HG03442 (cell line): ENCODE data around the gene GPRIN1.

ENCODE experiments used
- ATAC-seq: cut with Tn5 transposase; IDR thresholded peaks from one replicate; pipeline ENCODE4 v1.9.1; 2021; ENCODE audit warnings: mild to moderate bottlenecking, moderate library complexity; ENCODE audit not compliant: unreplicated experiment

Gene GPRIN1

DNA sequence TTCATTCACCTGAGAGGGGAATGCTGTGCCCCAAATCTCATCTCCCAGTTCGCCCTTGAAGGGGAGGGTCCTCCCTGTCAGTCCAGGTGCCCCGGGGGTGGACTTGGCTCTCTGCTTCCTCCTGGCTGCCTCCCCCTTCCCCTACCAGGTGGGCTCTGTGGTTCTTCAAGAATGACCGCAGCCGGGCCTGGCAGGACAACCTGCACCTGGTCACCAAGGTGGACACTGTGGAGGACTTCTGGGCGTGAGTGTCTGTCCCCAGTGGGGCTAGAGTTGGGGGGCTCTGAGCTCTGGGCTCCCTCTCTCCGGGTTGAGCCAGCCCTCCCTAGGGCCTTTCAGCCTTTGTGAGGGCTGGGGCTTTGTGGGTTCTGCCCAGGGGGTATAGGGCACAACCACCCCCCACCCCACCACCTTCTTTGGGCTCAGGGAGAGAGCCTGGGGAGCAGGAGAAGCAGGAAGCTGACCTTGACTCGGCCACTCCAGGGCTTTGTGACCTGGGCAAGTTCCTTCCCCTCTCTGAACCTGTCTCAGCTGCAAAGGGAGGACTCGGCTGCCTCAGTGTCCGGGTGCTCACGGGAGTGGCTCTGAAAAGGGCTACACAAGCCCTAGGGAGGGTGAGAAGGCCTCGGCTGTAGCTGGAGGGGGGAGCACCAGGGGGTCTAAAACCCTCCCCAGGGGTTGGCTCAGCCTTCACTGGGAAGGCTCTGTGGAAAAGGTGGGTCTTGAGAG, 33.7 kb upstream of the GPRIN1 start:
- ATAC-seq, result no peak

DNA sequence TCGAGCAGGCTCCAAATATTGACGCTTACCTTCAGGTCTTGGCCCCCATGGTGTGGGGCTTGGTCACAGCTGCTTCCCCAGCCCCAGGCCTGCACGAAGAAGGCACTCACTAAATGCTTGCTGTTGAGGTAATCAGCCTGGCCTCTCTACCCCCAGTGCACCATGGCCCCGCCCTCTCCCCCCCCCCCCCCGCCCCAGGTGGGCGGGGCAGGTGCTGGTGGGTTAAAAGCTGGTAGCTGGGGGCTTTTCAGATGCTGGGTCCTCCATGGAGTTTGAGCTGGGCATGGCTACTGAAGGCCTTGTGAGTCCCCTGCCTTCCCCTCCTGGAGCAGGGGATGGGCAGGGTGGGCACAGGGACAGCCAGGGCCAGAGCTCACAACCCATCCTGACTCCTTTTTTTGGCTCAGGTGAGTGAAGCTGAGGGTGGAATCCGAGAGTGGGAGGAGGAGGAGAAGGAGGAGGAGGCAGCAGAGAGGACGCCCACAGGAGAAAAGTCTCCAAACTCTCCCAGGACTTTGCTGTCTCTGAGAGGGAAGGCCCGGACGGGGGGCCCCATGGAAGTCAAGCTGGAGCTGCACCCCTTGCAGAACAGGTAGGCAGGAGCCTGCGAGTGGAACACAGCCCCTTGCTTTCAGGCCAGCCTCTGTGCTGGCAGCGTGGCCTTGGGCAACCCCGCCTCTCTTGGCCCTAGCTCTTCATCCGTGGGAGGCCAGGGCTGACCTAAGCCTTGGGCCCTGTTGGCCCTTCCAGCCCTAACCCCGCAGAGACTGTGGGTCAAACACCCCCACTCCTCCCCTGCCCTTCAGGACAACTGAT, 32.9 kb upstream of the GPRIN1 start:
- ATAC-seq, result no peak

DNA sequence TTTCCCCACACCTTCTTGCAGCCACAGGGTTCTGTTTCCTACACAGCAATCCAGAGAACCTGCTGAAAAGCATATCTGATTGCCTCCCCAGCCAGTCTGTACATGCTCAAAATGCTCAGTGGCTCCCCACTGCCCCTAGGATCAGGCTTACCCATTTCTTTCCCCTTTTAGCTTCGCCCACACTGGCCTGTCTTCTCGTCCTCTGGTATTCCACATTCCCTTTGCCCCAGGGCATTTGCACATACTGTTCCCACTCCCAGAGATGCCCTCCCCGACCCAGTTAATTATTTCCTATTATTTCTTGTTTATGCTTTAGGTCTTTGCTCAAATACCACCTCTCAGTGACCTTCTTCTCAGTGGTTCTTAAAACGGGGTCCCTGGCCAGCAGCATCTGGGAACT, 30.7 kb upstream of the GPRIN1 start:
- no peak for ATAC-seq

- no peak for ATAC-seq
Measured at GRCh38 chr5:176639981-176640380, 30.0 kb upstream of the GPRIN1 start.

DNA sequence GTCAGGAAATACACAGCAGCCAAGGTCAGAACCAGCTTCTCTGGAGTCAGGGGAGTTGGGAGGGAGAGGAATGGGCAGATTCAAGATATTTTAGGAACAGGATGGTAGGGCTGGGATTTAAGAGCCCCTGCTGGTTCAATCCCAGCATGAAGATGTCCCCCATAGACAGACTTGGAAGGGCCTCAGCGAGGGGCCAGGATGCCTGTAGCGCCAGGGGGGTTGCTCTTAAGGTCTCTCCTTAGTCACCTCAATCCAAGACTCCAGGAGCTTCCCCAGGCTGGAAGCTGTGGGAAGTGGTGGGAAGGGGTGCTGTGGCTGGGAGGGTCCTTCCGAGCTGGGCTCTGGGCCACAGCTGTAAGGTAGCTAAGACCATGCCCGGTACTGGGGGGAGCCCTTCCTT, 29.3 kb upstream of the GPRIN1 start:
- no peak for ATAC-seq

DNA sequence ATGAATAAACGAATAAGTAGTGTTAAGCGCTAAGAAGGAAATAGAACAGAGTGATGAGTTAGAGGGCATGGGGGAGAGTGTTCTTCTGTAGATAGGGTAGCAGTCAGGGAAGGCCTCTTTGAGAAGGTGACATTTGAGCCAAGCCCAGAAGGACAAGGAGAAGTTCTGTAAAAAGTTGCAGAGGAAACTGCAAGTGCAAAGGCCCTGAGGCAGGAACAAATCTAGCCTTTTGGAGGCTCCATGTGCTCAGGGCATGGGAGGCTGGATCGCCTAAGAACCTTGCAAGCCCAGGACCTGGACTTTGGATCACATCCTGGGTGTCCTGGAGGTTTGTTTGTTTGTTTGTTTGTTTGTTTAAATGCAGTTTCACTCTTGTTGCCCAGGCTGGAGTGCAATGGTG, 28.5 kb upstream of the GPRIN1 start:
- no peak for ATAC-seq

DNA sequence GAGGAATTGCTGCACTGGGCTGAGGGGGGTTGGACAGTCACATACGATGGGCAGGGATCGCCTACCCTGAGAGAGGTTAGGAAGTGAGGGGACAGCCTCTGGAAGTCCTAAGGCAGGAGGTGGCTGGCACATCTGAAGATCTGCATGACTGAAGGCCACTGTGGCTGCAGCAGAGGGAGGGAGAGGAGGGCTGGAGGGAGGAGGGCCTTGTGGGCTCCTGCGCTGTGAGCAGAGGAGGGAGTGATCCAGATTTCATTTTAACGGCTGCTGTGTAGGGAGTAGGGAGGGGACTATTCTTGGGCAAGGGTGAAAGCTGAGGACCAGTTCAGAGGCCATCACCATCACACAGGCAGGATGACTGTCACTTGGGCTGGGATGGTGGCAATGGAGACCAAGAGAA, 27.6 kb upstream of the GPRIN1 start:
- ATAC-seq, result no peak

- ATAC-seq, result no peak
Measured at GRCh38 chr5:176636426-176636825, 26.5 kb upstream of the GPRIN1 start.

DNA sequence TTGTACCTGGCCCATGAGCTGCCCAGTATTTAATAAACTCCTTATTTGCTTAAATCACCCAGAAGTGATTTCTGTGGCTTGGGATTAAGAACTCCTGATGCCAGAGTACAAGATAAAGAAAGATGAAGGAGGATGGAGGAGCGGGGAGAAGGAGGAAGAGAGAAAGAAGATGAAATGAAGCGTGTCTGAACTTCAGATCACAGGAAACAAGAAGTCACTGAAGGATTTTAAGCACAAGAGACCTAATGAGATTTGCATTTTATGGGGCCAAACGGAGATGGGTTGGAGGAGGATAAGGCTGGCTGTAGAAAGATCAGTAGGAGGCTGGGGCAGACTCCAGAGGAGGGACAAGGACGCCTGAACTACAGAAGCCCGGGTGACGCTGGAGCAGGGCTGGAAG, 23.6 kb upstream of the GPRIN1 start:
- ATAC-seq, result no peak

DNA sequence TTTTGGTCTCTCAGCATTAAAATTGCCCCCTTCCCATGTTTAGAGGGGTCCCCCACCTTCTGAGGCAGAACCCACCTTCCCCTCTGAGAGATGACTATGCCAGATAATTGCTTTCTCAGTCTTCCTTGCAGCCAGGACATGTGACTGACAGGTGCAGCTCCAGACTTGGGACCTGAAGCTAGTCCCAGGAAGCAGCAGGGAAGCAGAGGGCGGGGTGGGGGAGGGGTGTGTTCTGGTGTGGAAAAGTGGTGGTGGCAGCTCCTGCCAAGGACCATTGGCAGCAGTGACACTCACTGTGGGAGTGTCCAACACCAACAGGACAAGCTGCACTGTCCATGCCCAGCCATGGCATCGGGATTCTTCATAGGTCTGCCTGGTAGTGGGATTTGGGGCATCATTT, 22.8 kb upstream of the GPRIN1 start:
- no peak for ATAC-seq

GRCh38 chr5:176631383-176632200, 21.6 kb upstream of the GPRIN1 start:
- no peak for ATAC-seq

DNA sequence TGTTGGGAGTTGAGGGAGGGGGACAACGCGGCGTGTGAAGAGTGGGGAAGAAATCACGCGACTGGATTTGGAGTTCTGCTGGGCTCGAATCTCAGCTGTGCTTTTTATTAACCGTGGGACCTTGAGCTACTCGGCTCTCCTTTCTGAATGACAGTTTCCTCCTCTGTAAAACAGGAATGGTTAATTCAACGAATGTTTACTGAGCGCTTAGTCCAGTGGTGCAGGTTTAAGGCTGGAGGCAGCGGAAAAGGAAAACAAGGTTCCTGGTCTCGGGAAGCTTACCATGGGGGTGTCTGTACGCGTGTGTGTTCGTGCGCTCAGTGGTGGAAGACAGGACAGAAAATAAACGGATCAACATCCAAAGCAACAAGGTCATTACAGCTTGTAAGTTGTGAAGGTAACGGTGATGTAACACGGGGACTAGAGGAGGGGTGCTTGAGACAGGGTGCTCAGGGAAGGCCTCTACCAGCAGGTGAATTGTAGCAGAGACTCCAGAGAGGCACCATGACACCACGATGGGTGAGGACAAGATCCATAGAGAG, 20.8 kb upstream of the GPRIN1 start:
- no peak for ATAC-seq

- no peak for ATAC-seq
Measured at GRCh38 chr5:176629853-176630680, 20.1 kb upstream of the GPRIN1 start, which contains the start of the genes EIF4E1B and SNCB. Gene EIF4E1B, plus strand, starts transcription at chr5:176630675. Its CDS starts 12,113 bp downstream, at chr5:176642788. Gene SNCB, minus strand, starts transcription at chr5:176630534. Its CDS starts 880 bp downstream, at chr5:176629654.

GRCh38 chr5:176629317-176629852, 19.4 kb upstream of the GPRIN1 start:
- ATAC-seq, result no peak

DNA sequence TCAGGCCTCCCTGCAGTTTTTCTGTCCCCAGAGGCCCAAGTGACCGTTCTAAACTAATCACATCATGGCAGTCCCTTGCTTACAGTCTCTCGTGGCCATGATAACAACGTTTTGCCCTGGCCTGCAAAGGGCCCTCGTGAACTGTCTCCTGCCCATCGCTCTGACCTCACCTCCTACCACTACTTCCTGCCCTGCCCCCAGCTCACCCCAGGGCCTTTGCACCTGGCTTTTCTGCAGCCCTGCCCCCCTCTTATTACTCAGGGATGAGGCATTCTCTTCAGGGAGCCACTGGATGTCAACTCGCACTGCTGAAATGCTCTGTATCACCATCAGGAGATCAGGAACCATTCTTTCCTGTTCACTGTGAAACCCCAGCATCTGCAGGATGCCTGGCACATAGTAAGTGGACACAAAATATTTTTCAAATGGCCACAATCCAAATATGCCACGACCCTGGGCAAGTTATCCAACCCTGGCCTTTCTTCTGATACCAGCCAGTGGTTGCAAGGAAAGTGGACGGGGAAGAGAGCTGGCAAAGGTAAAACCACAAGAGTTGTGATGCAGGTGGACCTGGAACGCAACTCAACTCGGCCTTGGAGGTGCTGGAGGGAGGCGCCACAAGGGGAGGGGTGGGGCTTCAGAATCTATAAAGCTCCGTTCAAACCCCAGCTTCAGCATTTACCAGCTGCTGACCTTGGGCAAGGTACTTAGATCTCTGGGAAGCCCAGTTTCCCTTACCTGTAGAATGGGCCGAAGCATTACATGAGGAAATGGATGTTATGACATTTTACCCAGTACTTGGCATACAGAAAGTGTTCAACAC, 18.7 kb upstream of the GPRIN1 start:
- no peak for ATAC-seq

DNA sequence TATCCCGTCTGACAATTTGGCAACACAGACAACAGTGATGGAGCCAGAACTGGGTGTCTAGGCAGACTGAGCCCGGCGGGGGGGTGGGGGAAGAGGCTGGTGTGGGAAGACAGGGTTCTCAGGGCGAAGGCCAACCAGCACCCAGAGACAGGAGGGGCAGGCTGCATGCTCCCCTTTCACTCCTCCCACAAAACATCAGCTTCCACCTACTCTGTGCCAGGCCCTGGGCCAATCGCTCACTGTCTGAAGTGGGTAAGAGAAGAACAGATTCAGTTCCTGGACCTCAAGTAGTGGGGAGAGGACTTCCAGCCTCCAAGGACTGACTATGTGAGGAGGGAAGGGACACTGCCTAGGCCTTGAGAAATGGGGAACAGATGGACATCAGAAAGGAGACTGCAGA, 17.6 kb upstream of the GPRIN1 start:
- no peak for ATAC-seq

- ATAC-seq, result no peak
Measured at GRCh38 chr5:176626876-176627236, 16.9 kb upstream of the GPRIN1 start.

GRCh38 chr5:176625966-176626875, 16.3 kb upstream of the GPRIN1 start:
- no peak for ATAC-seq
